ENCODE results near the gene ECEL1. TPM values are rescaled to one million over a fixed set of nuclear protein-coding genes. Genes with fewer than 3 reads are reported as not detected.

Gene ECEL1
- total RNA-seq, 2 donors from 2014 or later = 1.6 to 4.6 TPM

GRCh38 chr2:232491139-232491780, 3.6 kb upstream of the ECEL1 start:
- no peak overlapping the region for H3K27ac ChIP-seq (ENCODE audit: low read depth, low read length)
- peak; percentile 33 for DNase-seq
- no peak overlapping the region for H3K4me3 ChIP-seq (ENCODE audit: low read length)
- Mint-ChIP-seq H3K36me3 (ENCODE audit: low read depth) (no peaks in the 10 kb centered on the region), H3K27me3 (ENCODE audit: insufficient read depth) (peaks cover 42% of the 10 kb centered on the region), H3K4me1 (peaks cover 11% of the 10 kb centered on the region), H3K27ac (no peak overlapping the region), H3K9me3 (no peaks in the 10 kb centered on the region), H3K4me3 (no peak overlapping the region)
- WGBS, 2 experiments (ENCODE audit: insufficient coverage in 1 of 2, insufficient read length in 1 of 2) = 88 to 95% methylated on average over 9 to 12 of the region's 12 CpGs
- no peaks in the 10 kb centered on the region for H3K4me1 ChIP-seq (ENCODE audit: control insufficient read depth, insufficient read depth, low read length)
- no peak overlapping the region for H3K9ac ChIP-seq (ENCODE audit: extremely low read depth, low read length, poor library complexity, severe bottlenecking)
- H3K36me3 ChIP-seq (ENCODE audit: control insufficient read depth, insufficient read depth, low read length) = no peaks in the 10 kb centered on the region
- peaks cover 39% of the 10 kb centered on the region for H3K27me3 ChIP-seq (ENCODE audit: control insufficient read depth, insufficient read depth, low read length, poor library complexity, severe bottlenecking)
- no peak for TF ChIP-seq CTCF (conservative IDR thresholded peaks at IDR 0.05)
- no peaks in the 10 kb centered on the region for H3K9me3 ChIP-seq (ENCODE audit: control insufficient read depth, low read length)

- Histone ChIP-seq H3K36me3 (ENCODE audit: control insufficient read depth, insufficient read depth, low read length) (no peaks in the 10 kb centered on the region), H3K9ac (ENCODE audit: extremely low read depth, low read length, poor library complexity, severe bottlenecking) (no peak overlapping the region), H3K27ac (ENCODE audit: low read depth, low read length) (no peak overlapping the region), H3K27me3 (ENCODE audit: control insufficient read depth, insufficient read depth, low read length, poor library complexity, severe bottlenecking) (peaks cover 46% of the 10 kb centered on the region), H3K4me1 (ENCODE audit: control insufficient read depth, insufficient read depth, low read length) (no peaks in the 10 kb centered on the region), H3K4me3 (ENCODE audit: low read length) (no peak overlapping the region), H3K9me3 (ENCODE audit: control insufficient read depth, low read length) (no peaks in the 10 kb centered on the region)
- WGBS, 2 experiments (ENCODE audit: insufficient coverage in 1 of 2, insufficient read length in 1 of 2) = 89 to 97% methylated on average over 10 to 30 of the region's 30 CpGs
- no peaks in the 10 kb centered on the region for H3K9me3 Mint-ChIP-seq
- TF ChIP-seq CTCF (conservative IDR thresholded peaks at IDR 0.05) = no peak
- peaks cover 48% of the 10 kb centered on the region for H3K27me3 Mint-ChIP-seq (ENCODE audit: insufficient read depth)
- no peak overlapping the region for H3K27ac Mint-ChIP-seq
- no peak overlapping the region for H3K4me3 Mint-ChIP-seq
- H3K4me1 Mint-ChIP-seq = peaks cover 11% of the 10 kb centered on the region
- peak; percentile 45 for DNase-seq
- H3K36me3 Mint-ChIP-seq (ENCODE audit: low read depth) = no peaks in the 10 kb centered on the region
Measured at GRCh38 chr2:232490221-232491138, 2.8 kb upstream of the ECEL1 start.

- peaks cover 56% of the 10 kb centered on the region for H3K27me3 Mint-ChIP-seq (ENCODE audit: insufficient read depth)
- 68 to 100% methylated on average over 2 to 9 of the region's 9 CpGs for WGBS, 2 experiments (ENCODE audit: insufficient coverage in 1 of 2, insufficient read length in 1 of 2)
- H3K27ac Mint-ChIP-seq = no peak overlapping the region
Measured at GRCh38 chr2:232489516-232490220, 2.0 kb upstream of the ECEL1 start.

More at GRCh38 chr2:232489516-232490220, 2.0 kb upstream of the ECEL1 start:
- Mint-ChIP-seq H3K4me3 (no peak overlapping the region), H3K9me3 (no peaks in the 10 kb centered on the region), H3K36me3 (ENCODE audit: low read depth) (no peaks in the 10 kb centered on the region), H3K4me1 (peaks cover 13% of the 10 kb centered on the region)
- H3K4me3 ChIP-seq (ENCODE audit: low read length) = no peak overlapping the region
- no peaks in the 10 kb centered on the region for H3K9me3 ChIP-seq (ENCODE audit: control insufficient read depth, low read length)
- no peaks in the 10 kb centered on the region for H3K4me1 ChIP-seq (ENCODE audit: control insufficient read depth, insufficient read depth, low read length)
- no peak overlapping the region for H3K27ac ChIP-seq (ENCODE audit: low read depth, low read length)
- no peaks in the 10 kb centered on the region for H3K36me3 ChIP-seq (ENCODE audit: control insufficient read depth, insufficient read depth, low read length)
- DNase-seq = peak; percentile 68
- TF ChIP-seq CTCF (conservative IDR thresholded peaks at IDR 0.05) = no peak
- peaks cover 55% of the 10 kb centered on the region for H3K27me3 ChIP-seq (ENCODE audit: control insufficient read depth, insufficient read depth, low read length, poor library complexity, severe bottlenecking)
- no peak overlapping the region for H3K9ac ChIP-seq (ENCODE audit: extremely low read depth, low read length, poor library complexity, severe bottlenecking)
